Measurements from ENCODE around the gene COL27A1. TPM values are rescaled to one million over a fixed set of nuclear protein-coding genes. Genes with fewer than 3 reads are reported as not detected.

COL27A1 gene
- total RNA-seq, 1 donor from 2014 or later = 13.0 TPM

- TF ChIP-seq CTCF (IDR thresholded peaks at IDR 0.05) = no peak
- no peak for ATAC-seq
- no peak overlapping the region for H3K4me3 ChIP-seq
- no peaks in the 10 kb centered on the region for H3K36me3 ChIP-seq
- H3K9me3 ChIP-seq = no peaks in the 10 kb centered on the region
- intact Hi-C loops (cut with DNase I) = no loop called here
- H3K4me1 ChIP-seq = peaks cover 6% of the 10 kb centered on the region
- no peak for DNase-seq
- H3K27me3 ChIP-seq (ENCODE audit: low read depth) = no peaks in the 10 kb centered on the region
- no peak overlapping the region for H3K27ac ChIP-seq
These were observed 59.5 kb downstream of the COL27A1 start for GRCh38 chr9:114214686-114215414.

GRCh38 chr9:114216081-114216480 lies 60.7 kb downstream of the COL27A1 start:
- DNase-seq (no peak), ATAC-seq (no peak)
- TF ChIP-seq CTCF (IDR thresholded peaks at IDR 0.05) = no peak
- intact Hi-C loops (cut with DNase I) = no loop called here
- no peak overlapping the region for H3K27ac ChIP-seq
- H3K4me1 ChIP-seq = peaks cover 6% of the 10 kb centered on the region
- no peaks in the 10 kb centered on the region for H3K27me3 ChIP-seq (ENCODE audit: low read depth)
- no peaks in the 10 kb centered on the region for H3K36me3 ChIP-seq
- H3K4me3 ChIP-seq = no peak overlapping the region
- H3K9me3 ChIP-seq = no peaks in the 10 kb centered on the region

DNA sequence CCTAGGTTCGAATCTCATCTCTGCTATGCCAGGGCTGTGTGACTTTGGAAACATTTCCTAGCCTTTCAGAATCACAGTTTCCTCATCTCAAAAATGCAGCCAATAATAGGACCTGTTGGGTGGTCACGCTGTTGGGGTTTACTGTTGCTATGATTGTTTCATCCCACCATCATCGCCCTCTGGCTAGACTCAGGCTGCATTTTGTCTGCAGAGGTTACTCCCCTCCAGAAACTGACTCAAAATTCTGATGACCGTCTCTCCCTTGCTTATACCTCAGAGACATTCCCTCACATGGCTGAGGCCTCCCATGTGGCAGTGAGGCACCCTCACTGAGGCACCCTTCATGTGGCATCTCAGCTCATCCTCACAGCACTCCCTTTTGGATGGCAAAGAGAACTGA lies 61.6 kb downstream of the COL27A1 start:
- Histone ChIP-seq H3K27ac (no peak overlapping the region), H3K27me3 (ENCODE audit: low read depth) (no peaks in the 10 kb centered on the region), H3K4me3 (no peak overlapping the region), H3K9me3 (no peaks in the 10 kb centered on the region), H3K4me1 (peaks cover 6% of the 10 kb centered on the region), H3K36me3 (no peaks in the 10 kb centered on the region)
- no peak for ATAC-seq
- no peak for TF ChIP-seq CTCF (IDR thresholded peaks at IDR 0.05)
- intact Hi-C loops (cut with DNase I) = no loop called here
- no peak for DNase-seq

DNA sequence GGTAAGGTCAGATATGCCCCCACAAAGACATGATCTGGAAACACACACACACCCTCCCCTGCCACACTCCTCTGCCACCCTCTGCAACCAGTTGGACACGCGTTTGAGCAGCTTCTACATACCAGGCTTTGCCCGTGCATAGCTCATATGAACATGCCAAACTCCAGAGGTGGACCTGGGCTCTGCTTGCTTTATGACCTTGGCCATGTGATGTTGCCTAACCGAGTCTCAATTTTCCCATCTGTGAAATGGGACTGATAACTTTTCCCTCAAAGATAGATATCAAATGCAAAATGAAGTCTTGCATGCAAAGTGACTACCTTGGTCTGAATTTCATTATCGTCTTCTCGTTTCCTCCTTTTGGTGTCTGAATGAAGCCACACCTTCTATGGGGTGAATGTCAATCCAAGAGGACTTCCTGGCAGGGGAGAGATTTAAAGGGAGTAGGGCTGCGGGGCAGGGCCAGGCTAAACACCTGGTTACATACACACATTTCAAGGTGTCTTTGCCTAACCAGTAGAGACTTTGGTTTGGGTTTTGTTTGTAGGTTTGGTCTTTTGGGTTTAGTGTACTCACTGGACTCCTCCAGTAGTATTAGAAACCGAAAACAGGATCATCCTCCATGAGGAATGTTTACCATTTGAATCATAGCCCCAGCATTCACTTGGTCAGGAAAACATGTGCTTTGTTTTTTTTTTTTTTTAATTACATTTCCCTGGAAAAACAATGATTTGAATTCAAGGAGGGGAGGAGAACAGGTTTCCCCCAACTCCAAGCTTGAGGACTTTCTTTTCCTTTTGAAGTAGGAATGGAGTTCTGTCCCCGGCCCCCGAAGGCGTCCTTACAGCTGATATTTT lies 63.2 kb downstream of the COL27A1 start:
- no peak overlapping the region for H3K4me3 ChIP-seq
- no peak for DNase-seq
- ATAC-seq = no peak
- H3K4me1 ChIP-seq = peaks cover 6% of the 10 kb centered on the region
- intact Hi-C loops (cut with DNase I) = no loop called here
- H3K36me3 ChIP-seq = no peaks in the 10 kb centered on the region
- TF ChIP-seq CTCF (IDR thresholded peaks at IDR 0.05) = no peak
- no peak overlapping the region for H3K27ac ChIP-seq
- H3K9me3 ChIP-seq = no peaks in the 10 kb centered on the region
- no peaks in the 10 kb centered on the region for H3K27me3 ChIP-seq (ENCODE audit: low read depth)

DNA sequence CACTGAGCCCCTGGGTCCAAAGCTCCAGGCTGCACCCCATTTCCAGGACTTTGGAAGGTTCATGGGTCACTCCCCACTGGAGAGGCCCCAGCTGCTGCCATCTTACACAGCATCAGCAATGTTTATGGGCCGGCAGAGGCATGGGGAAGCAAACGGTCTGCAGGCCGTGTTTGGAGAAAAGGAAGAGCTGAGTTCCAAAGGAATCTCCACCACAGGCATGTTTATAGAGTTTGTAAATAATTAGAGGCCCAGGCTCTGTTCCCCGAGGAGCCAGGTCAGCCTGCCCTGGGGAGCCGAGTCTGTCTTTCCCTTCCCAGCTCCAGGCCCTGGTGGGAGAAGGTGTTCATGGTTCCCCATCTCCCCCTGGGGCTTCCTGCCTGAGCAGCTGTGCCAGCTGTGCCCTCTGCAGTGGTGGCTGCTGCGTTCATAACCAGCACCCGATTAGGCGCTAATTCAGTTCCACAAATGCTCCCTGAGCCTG lies 64.8 kb downstream of the COL27A1 start:
- H3K4me1 ChIP-seq = peaks cover 6% of the 10 kb centered on the region
- H3K27ac ChIP-seq = no peak overlapping the region
- H3K27me3 ChIP-seq (ENCODE audit: low read depth) = no peaks in the 10 kb centered on the region
- no peaks in the 10 kb centered on the region for H3K36me3 ChIP-seq
- no peak for DNase-seq
- intact Hi-C loops (cut with DNase I) = no loop called here
- no peaks in the 10 kb centered on the region for H3K9me3 ChIP-seq
- no peak for ATAC-seq
- no peak overlapping the region for H3K4me3 ChIP-seq
- no peak for TF ChIP-seq CTCF (IDR thresholded peaks at IDR 0.05)
